Measurements from ENCODE around the gene PCSK6.

GRCh38 chr15:101483462-101483861, 6.0 kb downstream of the PCSK6 start:
- TF ChIP-seq, protein P1, sequence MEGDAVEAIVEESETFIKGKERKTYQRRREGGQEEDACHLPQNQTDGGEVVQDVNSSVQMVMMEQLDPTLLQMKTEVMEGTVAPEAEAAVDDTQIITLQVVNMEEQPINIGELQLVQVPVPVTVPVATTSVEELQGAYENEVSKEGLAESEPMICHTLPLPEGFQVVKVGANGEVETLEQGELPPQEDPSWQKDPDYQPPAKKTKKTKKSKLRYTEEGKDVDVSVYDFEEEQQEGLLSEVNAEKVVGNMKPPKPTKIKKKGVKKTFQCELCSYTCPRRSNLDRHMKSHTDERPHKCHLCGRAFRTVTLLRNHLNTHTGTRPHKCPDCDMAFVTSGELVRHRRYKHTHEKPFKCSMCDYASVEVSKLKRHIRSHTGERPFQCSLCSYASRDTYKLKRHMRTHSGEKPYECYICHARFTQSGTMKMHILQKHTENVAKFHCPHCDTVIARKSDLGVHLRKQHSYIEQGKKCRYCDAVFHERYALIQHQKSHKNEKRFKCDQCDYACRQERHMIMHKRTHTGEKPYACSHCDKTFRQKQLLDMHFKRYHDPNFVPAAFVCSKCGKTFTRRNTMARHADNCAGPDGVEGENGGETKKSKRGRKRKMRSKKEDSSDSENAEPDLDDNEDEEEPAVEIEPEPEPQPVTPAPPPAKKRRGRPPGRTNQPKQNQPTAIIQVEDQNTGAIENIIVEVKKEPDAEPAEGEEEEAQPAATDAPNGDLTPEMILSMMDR (IDR thresholded peaks at IDR 0.05; ENCODE audit: low read length), result no peak
- TF ChIP-seq EZH2 (optimal IDR thresholded peaks at IDR 0.05; ENCODE audit: low read depth, low read length), result no peak
- no peak for TF ChIP-seq EZH2phosphoT487 (IDR thresholded peaks at IDR 0.05; ENCODE audit: low read length)

Measured in MM.1S (cell line).